Activated CD4-positive, alpha-beta T cell treated with anti-CD3 and anti-CD28 coated beads, Interleukin-2, amount 10 ng/mL, durations not matched to agents 24 days and 14 days (primary cell): ENCODE results near the gene TAF3. TPM values are rescaled to one million over a fixed set of nuclear protein-coding genes. Genes with fewer than 3 reads are reported as not detected.

Source experiments
- DNase-seq: peaks from one replicate; pipeline ENCODE4 v3.0.0; 2022
- H3K27ac Mint-ChIP-seq: one replicate; pipeline ENCODE4 v1.8.0; 2022; ENCODE audit warnings: mild to moderate bottlenecking, mixed read lengths
- H3K27me3 Mint-ChIP-seq: one replicate; pipeline ENCODE4 v1.8.0; 2022; ENCODE audit warnings: mixed read lengths
- H3K36me3 Mint-ChIP-seq: one replicate; pipeline ENCODE4 v1.8.0; 2022; ENCODE audit warnings: low read depth, mild to moderate bottlenecking, mixed read lengths
- H3K4me1 Mint-ChIP-seq: one replicate; pipeline ENCODE4 v1.8.0; 2021; ENCODE audit warnings: mixed read lengths
- H3K4me3 Mint-ChIP-seq: one replicate; pipeline ENCODE4 v1.8.0; 2022; ENCODE audit warnings: mild to moderate bottlenecking, moderate library complexity, mixed read lengths
- H3K9me3 Mint-ChIP-seq: one replicate; pipeline ENCODE4 v1.8.0; 2021; ENCODE audit warnings: mixed read lengths
- intact Hi-C: fragments of 100-400 bp; cut with micrococcal nuclease; formaldehyde crosslinking; loops from one replicate; pipeline ENCODE4 v1.15.1; 2023
- total RNA-seq: library from RNA; stranded (reverse); gene quantifications from 2 replicates; pipeline ENCODE4 v1.2.3, GENCODE V29; 2022

The TAF3 gene
- total RNA-seq, 1 donor from 2014 or later, result 15.1 TPM

DNA sequence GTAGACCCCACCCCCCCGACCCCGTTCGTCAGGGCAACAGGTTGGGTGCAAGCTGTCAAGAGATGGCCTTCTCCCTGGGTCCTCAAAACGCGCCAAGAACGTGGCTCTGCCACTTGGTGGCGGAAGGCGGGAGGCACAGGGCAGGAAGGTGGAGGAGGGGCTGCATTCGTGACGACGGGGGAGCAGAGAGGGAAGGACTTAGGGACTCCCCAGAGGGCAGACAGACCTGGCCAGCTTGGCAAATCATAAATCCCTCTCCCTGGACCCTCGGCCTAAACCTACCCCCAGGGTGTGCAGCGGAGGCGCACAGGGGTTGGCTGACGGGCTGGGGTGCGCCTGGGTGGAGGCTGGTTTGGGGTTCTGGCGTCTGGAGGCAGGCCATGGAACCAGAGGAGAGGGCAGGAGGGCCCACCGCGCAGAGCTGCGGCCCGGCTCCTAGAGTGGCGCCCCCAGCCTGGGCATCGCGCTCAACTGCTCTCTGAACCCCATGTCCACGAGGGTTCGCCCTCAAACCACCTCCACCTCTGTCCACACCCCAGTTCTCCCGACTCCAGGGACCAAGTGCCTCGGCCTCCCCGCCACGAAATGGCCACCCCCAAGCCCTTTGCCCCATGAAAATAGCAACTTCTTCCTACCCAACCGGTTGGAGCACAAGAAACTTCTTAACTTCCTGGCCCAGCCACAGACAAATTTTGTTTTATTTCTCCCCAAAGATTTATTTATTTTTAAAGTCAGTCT lies 225.4 kb downstream of the TAF3 start:
- intact Hi-C loops, result loop anchor here (5.0 to 10.0 kb wide), 2 partner anchors 171 to 1261 kb away; no protein-coding TSS in a partner anchor
- Mint-ChIP-seq H3K36me3 (peaks cover 5% of the 10 kb centered on the region), H3K27ac (peak overlapping the region; percentile 45), H3K27me3 (peaks cover 92% of the 10 kb centered on the region), H3K9me3 (peaks cover 3% of the 10 kb centered on the region), H3K4me3 (no peak overlapping the region), H3K4me1 (peaks cover 35% of the 10 kb centered on the region)
- DNase-seq, result peak; percentile 77

DNA sequence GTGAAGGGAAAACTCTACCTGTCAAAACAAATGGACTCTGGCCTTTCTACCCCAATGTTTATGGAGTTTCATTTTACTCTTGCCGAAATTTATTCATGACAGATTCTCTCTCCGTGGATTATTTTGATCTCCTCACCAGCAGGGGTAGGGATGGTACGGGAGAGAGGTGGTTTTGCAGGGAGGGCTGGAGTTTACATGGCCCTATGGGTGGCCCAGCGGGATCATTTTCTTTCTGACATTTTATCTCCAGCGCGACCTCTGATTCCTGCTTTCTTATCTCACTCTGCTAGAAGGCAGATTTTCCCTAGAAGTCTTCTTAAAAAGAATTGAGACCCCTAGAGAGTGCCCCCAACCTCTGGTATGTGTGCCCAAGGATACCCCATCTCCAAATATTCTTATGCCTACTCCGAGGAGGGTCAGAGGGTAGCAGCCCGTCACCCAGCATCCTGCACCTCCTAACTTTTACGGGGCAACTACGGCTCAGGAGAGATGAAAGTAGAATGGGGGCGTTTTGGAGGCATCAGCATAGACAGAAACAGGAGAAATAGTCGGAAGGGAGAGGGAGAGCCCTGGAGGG lies 226.1 kb downstream of the TAF3 start:
- H3K27ac Mint-ChIP-seq, result peak overlapping the region; percentile 59
- H3K36me3 Mint-ChIP-seq, result peaks cover 6% of the 10 kb centered on the region
- peaks cover 2% of the 10 kb centered on the region for H3K9me3 Mint-ChIP-seq
- peak; percentile 55 for DNase-seq
- H3K27me3 Mint-ChIP-seq, result peaks cover 90% of the 10 kb centered on the region
- intact Hi-C loops, result loop anchor here (5.0 to 10.0 kb wide), 2 partner anchors 172 to 1260 kb away; no protein-coding TSS in a partner anchor
- peaks cover 37% of the 10 kb centered on the region for H3K4me1 Mint-ChIP-seq
- H3K4me3 Mint-ChIP-seq, result peak overlapping the region; percentile 30

GRCh38 chr10:8044908-8045725 lies 226.8 kb downstream of the TAF3 start:
- peak overlapping the region; percentile 57 for H3K4me3 Mint-ChIP-seq
- H3K4me1 Mint-ChIP-seq, result peaks cover 37% of the 10 kb centered on the region
- no peaks in the 10 kb centered on the region for H3K9me3 Mint-ChIP-seq
- H3K36me3 Mint-ChIP-seq, result peaks cover 5% of the 10 kb centered on the region
- peaks cover 83% of the 10 kb centered on the region for H3K27me3 Mint-ChIP-seq
- peak; percentile 68 for DNase-seq
- intact Hi-C loops, result loop anchor here (1.0 to 10.0 kb wide), 3 partner anchors 10 to 1260 kb away; no protein-coding TSS in a partner anchor
- peak overlapping the region; percentile 6 for H3K27ac Mint-ChIP-seq

DNA sequence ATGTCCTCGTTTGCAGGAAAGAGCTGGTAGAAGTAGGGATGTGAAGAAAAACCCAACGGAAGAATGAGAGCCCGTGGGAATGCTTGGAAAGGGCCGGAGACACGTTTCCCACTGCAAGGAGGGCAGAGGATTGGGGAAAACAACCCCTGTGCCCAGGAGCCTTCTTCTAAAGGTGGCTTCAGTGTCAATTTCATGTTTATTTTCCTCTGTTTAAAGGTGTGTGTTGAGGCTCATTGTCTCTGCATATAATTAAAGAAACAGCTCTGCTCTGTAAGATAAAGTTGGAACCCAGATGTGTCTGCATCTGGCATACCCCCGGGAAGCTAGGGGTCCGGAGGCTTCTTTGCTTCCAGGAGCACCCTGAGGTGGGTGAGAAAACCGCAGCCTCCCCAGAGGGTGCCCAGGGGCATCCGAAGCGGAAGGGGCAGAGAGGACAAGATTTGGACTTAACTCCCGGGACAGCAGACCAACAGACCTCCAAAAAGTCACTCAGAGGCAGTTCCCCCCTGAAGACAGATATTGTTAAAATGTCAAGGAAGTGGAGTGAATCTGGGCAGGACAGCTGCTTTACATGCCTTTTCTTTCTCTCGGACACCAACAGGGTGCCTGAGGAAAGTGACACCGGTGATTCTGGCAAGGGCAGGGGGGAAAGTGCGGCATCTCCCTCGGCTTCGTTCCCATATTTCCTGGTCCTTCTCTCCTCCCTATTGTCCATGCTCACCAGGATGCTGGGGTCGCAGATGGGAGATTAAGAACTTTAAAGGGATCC lies 227.6 kb downstream of the TAF3 start:
- Mint-ChIP-seq H3K36me3 (peaks cover 5% of the 10 kb centered on the region), H3K9me3 (no peaks in the 10 kb centered on the region), H3K4me1 (peaks cover 38% of the 10 kb centered on the region), H3K27ac (peak overlapping the region; percentile 14), H3K27me3 (peaks cover 78% of the 10 kb centered on the region), H3K4me3 (peak overlapping the region; percentile 57)
- peak; percentile 64 for DNase-seq
- intact Hi-C loops, result loop anchor here (1.0 to 10.0 kb wide), 2 partner anchors 11 to 1259 kb away; no protein-coding TSS in a partner anchor

DNA sequence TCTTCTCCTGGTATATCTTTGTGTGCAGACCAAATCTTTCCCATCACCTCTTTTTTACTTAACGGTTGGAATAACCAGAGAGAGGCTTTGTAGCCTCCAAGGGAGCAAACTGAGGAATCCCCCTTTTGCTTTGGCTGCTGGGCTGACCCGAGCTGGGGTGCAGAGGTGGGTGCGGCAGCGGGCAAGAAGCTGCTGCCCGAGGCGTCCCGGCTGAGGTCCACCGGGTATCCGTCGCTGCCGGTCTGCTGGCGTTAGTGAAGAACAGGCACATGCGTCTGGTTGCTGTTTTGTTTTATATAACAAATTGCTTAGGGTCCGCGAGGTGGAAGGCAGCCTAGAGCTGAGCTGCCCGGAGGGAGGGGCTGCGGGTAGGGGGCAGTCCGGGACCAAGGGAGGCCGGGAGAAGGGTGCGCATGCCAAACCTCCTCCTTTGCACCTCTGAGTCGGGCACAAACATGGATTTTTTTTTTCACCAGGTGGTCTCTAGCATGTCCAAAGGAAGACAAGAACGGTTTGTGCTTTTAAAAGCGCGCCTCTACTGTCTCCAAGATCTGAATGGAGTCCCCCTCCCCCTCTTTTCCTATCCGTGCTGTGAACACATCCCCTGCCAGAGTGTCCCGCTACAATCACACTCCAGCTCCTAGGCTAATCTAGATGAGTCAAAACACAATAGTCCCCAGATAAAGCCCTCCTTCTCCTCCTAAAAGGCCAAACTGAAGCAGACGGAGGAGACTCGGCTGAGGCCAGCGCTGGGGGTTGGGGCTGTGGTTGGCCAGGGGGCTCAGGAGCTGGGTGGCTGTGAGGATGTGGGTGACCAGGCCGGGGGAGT lies 229.4 kb downstream of the TAF3 start:
- no peak overlapping the region for H3K4me3 Mint-ChIP-seq
- intact Hi-C loops, result loop anchor here (10.0 kb wide), 1 partner anchor 1257 kb away; no protein-coding TSS in a partner anchor
- H3K27me3 Mint-ChIP-seq, result peaks cover 72% of the 10 kb centered on the region
- H3K9me3 Mint-ChIP-seq, result no peaks in the 10 kb centered on the region
- peak overlapping the region; percentile 26 for H3K27ac Mint-ChIP-seq
- H3K4me1 Mint-ChIP-seq, result peaks cover 41% of the 10 kb centered on the region
- DNase-seq, result peak; percentile 68
- peaks cover 8% of the 10 kb centered on the region for H3K36me3 Mint-ChIP-seq

DNA sequence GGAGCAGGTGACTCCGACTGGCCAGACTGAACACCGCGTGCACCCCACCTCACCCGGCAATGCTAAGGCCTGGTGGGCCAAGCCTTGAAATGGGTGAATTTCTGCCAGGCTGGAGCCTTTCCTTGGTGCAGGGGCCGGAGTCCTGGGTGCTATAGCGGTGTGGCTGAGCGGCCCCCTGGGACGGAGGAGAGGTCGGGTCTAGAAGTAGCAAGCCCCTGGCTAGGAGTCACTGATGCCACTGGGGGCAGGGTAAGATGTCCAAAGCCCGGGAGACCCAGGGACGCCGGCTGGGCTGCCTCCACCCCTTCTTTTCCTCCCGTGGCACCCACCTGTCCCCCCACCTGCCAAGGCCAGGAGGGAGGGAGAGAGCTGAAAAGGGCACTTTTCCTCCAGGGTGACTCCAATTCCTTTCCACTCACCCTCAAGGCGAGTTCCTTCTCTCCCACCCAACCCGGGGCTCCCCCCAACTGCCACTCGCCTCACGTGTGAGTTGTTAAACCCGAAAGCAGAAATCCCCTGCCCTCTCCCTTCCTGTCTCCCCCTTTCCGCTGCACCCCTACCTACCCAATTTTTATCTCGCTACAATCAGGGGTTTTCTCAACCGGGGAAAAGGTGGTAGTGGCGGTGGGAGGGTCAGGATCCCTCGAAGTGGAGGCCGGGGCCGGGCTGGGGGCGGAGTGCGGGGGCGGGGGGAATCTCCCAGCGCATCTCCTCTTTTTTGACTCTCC lies 230.1 kb downstream of the TAF3 start:
- intact Hi-C loops, result loop anchor here (10.0 kb wide), 1 partner anchor 1256 kb away; no protein-coding TSS in a partner anchor
- Mint-ChIP-seq H3K9me3 (no peaks in the 10 kb centered on the region), H3K27me3 (peaks cover 72% of the 10 kb centered on the region), H3K4me3 (peak overlapping the region; percentile 74), H3K27ac (peak overlapping the region; percentile 74), H3K36me3 (peaks cover 5% of the 10 kb centered on the region), H3K4me1 (peaks cover 43% of the 10 kb centered on the region)
- DNase-seq, result peak; percentile 85

- peak; percentile 76 for DNase-seq
- Mint-ChIP-seq H3K9me3 (no peaks in the 10 kb centered on the region), H3K27ac (peak overlapping the region; percentile 74), H3K27me3 (peaks cover 64% of the 10 kb centered on the region), H3K4me1 (peaks cover 35% of the 10 kb centered on the region), H3K4me3 (peak overlapping the region; percentile 74), H3K36me3 (peaks cover 5% of the 10 kb centered on the region)
- intact Hi-C loops, result loop anchor here (10.0 kb wide), 1 partner anchor 1256 kb away; no protein-coding TSS in a partner anchor
Measured at GRCh38 chr10:8049045-8049864, 230.9 kb downstream of the TAF3 start.

DNA sequence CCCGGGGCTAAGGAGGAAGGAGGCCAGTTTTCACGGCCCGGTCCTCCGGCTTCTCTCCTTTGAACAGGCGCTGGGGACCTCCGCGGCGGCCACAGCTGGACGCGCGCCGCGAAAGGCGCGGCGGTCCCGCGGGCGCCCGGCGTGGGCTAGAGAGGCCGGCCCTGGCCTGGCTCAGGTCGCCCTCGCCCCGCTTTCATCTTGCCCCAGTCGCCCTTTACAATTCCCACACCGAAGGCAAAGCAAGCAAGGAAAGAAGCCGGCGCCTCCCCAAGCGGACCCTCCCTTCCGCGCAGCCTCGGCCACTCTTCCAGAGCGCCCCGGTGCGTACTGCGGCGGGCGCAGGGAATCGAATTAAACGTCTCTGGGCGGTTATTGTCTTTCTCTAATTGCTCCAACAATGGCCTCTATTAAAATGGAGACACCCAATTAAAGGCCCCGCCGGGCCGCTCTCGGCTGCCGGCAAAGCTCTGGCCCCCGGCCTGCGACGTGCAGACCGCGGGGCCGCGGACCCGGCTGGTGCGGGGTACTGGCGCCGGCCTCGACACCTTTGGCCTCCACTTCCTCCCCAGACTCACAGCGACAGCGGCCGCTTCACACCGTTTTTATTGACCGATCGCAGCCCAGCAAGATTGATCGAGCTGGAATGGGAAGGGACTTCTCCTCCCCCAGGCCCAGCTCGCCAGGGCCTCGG lies 231.7 kb downstream of the TAF3 start:
- Mint-ChIP-seq H3K36me3 (peaks cover 9% of the 10 kb centered on the region), H3K27ac (peak overlapping the region; percentile 51), H3K4me3 (peak overlapping the region; percentile 79), H3K27me3 (peaks cover 56% of the 10 kb centered on the region), H3K4me1 (peaks cover 34% of the 10 kb centered on the region), H3K9me3 (no peaks in the 10 kb centered on the region)
- peak; percentile 74 for DNase-seq
- intact Hi-C loops, result loop anchor here (5.0 to 10.0 kb wide), 6 partner anchors 233 to 1255 kb away; partner anchors contain the start of gene TAF3

DNA sequence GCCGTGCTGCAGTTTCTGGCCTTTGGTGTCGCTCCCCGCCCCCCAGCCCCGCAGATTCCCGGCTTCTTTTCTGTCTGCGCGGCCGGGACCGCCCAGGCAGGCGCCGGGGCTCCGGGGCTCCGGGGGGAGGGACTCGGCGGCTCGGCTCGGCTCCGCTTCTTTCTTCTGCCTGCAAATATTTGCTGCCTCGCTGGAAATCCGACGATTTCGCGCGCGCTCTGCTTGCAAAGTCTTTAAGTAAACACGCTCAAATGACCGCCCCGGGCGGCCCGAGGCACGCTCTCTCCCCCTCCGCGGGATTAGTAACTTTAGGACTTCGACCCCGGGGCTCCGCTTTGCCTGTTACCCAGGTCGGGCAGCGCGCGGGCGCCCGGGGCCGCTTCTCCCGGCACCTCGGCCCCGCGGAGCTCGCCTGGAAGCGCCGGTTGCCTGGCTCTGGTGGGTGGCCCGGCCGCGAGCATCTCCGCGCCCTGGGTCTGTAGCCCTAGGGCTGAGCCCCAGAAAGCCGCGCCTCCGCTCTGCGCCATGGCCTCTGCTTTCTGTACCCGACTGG lies 232.3 kb downstream of the TAF3 start:
- H3K4me3 Mint-ChIP-seq, result peak overlapping the region; percentile 79
- peaks cover 28% of the 10 kb centered on the region for H3K4me1 Mint-ChIP-seq
- DNase-seq, result peak; percentile 81
- H3K36me3 Mint-ChIP-seq, result peaks cover 14% of the 10 kb centered on the region
- H3K27ac Mint-ChIP-seq, result peak overlapping the region; percentile 72
- intact Hi-C loops, result loop anchor here (5.0 to 10.0 kb wide), 5 partner anchors 233 to 1042 kb away; partner anchors contain the start of gene TAF3
- peaks cover 50% of the 10 kb centered on the region for H3K27me3 Mint-ChIP-seq
- H3K9me3 Mint-ChIP-seq, result no peaks in the 10 kb centered on the region

GRCh38 chr10:8051109-8051821 lies 233.0 kb downstream of the TAF3 start:
- DNase-seq, result peak; percentile 71
- no peaks in the 10 kb centered on the region for H3K9me3 Mint-ChIP-seq
- peaks cover 15% of the 10 kb centered on the region for H3K36me3 Mint-ChIP-seq
- peaks cover 25% of the 10 kb centered on the region for H3K4me1 Mint-ChIP-seq
- intact Hi-C loops, result loop anchor here (5.0 to 10.0 kb wide), 5 partner anchors 234 to 1041 kb away; partner anchors contain the start of gene TAF3
- no peak overlapping the region for H3K27ac Mint-ChIP-seq
- H3K4me3 Mint-ChIP-seq, result no peak overlapping the region
- H3K27me3 Mint-ChIP-seq, result peaks cover 44% of the 10 kb centered on the region
